Smooth muscle cell (in vitro differentiated cells): ENCODE results near the gene HNRNPA3. TPM values are rescaled to one million over a fixed set of nuclear protein-coding genes. Genes with fewer than 3 reads are reported as not detected.
"Not testable (repeated sequence)": the region's sequence is repeated elsewhere in the genome, so short reads cannot be mapped to it uniquely, and the experiment has no call there.

Experiments
- DNase-seq: peaks from one replicate; lab custom pipeline; 2025; ENCODE audit not compliant: unreplicated experiment; lab: John Stamatoyannopoulos, UW
- H2AFZ ChIP-seq: fragments of 200-600 bp; sonication (generic); 2 replicates; pipeline ENCODE4 v1.6.0; 2016; ENCODE audit warnings: antibody characterized with exemption, low read depth, mild to moderate bottlenecking
- H3F3A ChIP-seq: fragments of 200-600 bp; sonication (generic); 2 replicates; pipeline ENCODE4 v1.6.0; 2017; ENCODE audit warnings: antibody characterized with exemption, low read depth
- H3K27ac ChIP-seq: fragments of 200-600 bp; sonication (generic); 2 replicates; pipeline ENCODE4 v1.5.1; 2016; ENCODE audit warnings: low read depth, mild to moderate bottlenecking
- H3K27me3 ChIP-seq: fragments of 200-600 bp; sonication (generic); 2 replicates; pipeline ENCODE4 v1.6.1; 2016; ENCODE audit warnings: low read depth, mild to moderate bottlenecking
- H3K36me3 ChIP-seq: fragments of 200-600 bp; sonication (generic); 2 replicates; pipeline ENCODE4 v1.5.1; 2016; ENCODE audit warnings: low read depth
- H3K4me1 ChIP-seq: fragments of 200-600 bp; sonication (generic); 2 replicates; pipeline ENCODE4 v1.5.1; 2016; ENCODE audit warnings: low read depth
- H3K4me2 ChIP-seq: fragments of 200-600 bp; sonication (generic); 2 replicates; pipeline ENCODE4 v1.6.0; 2016; ENCODE audit warnings: mild to moderate bottlenecking
- H3K4me3 ChIP-seq: fragments of 200-600 bp; sonication (generic); 2 replicates; pipeline ENCODE4 v1.5.1; 2016; ENCODE audit warnings: mild to moderate bottlenecking
- H3K79me2 ChIP-seq: fragments of 200-600 bp; sonication (generic); 2 replicates; pipeline ENCODE4 v1.6.0; 2016; ENCODE audit warnings: low read depth, mild to moderate bottlenecking
- H3K9ac ChIP-seq: fragments of 200-600 bp; sonication (generic); 2 replicates; pipeline ENCODE4 v1.6.0; 2016; ENCODE audit warnings: low read depth
- H3K9me3 ChIP-seq: fragments of 200-600 bp; sonication (generic); replicated peaks from 2 replicates; pipeline ENCODE4 v1.5.1; 2016; ENCODE audit warnings: low read depth
- H4K20me1 ChIP-seq: fragments of 200-600 bp; sonication (generic); 2 replicates; pipeline ENCODE4 v1.6.0; 2016; ENCODE audit warnings: low read depth
- WGBS: methylation state at CpG from one replicate; pipeline ENCODE4 v1.1.7; 2016; ENCODE audit warnings: low lambda C conversion rate; 5-methylcytosine and 5-hydroxymethylcytosine counted together
- polyA plus RNA-seq: library from polyadenylated mRNA; unstranded; fragments of >200 nt; fragmentation: Nextera tagmentation; extraction: Ambion mirVana; gene quantifications from 2 replicates; pipeline ENCODE4 v1.2.1, GENCODE V29; 2016
- total RNA-seq: library from RNA; depleted of rRNA; stranded (reverse); fragments of >200 nt; gene quantifications from 2 replicates; pipeline ENCODE4 v1.2.3, GENCODE V29; 2014
- TF ChIP-seq, protein P1 (sequence below): fragments of 200-600 bp; sonication (generic); IDR thresholded peaks from 2 replicates; pipeline ENCODE4 v1.5.1; 2017; ENCODE audit warnings: borderline replicate concordance, mild to moderate bottlenecking, antibody characterized with exemption; ENCODE audit not compliant: insufficient read depth, poor library complexity, severe bottlenecking

The HNRNPA3 gene
- total and polyA plus RNA-seq, 2 experiments from 2014 or later = 40.3 to 55.8 TPM

DNA sequence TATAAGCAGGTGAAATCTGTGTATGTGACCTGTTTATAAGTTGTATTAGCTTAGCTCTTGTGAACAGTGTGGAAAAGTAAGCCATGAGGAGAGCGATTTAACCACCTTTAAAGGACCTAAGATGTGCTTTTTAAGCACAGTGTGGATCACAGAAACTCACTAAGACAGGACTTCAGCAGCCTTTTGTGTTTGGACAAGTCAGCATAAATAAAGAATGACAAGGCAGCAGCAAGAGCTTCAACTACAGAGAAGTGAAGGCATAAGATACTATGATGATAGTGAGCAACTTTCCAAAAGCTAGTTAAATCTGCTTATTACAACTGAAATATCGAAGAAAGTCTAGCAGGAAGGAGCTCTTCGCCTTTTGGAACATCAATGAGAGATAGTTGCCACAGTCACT, 8.9 kb downstream of the HNRNPA3 start:
- Histone ChIP-seq H3K4me1 (no peaks in the 10 kb centered on the region), H3K27ac (peak overlapping the region; percentile 57), H3K4me3 (no peak overlapping the region), H4K20me1 (peaks cover 79% of the 10 kb centered on the region), H2AFZ (no peak overlapping the region), H3K79me2 (peaks cover 52% of the 10 kb centered on the region), H3K4me2 (no peak overlapping the region), H3K9ac (no peak overlapping the region), H3K36me3 (peaks cover 39% of the 10 kb centered on the region), H3F3A (peaks cover 50% of the 10 kb centered on the region), H3K9me3 (no peaks in the 10 kb centered on the region), H3K27me3 (no peaks in the 10 kb centered on the region)
- no peak for DNase-seq
- WGBS = 97% methylated on average over 3 of the region's 3 CpGs
- TF ChIP-seq, protein P1, sequence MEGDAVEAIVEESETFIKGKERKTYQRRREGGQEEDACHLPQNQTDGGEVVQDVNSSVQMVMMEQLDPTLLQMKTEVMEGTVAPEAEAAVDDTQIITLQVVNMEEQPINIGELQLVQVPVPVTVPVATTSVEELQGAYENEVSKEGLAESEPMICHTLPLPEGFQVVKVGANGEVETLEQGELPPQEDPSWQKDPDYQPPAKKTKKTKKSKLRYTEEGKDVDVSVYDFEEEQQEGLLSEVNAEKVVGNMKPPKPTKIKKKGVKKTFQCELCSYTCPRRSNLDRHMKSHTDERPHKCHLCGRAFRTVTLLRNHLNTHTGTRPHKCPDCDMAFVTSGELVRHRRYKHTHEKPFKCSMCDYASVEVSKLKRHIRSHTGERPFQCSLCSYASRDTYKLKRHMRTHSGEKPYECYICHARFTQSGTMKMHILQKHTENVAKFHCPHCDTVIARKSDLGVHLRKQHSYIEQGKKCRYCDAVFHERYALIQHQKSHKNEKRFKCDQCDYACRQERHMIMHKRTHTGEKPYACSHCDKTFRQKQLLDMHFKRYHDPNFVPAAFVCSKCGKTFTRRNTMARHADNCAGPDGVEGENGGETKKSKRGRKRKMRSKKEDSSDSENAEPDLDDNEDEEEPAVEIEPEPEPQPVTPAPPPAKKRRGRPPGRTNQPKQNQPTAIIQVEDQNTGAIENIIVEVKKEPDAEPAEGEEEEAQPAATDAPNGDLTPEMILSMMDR = no peak

DNA sequence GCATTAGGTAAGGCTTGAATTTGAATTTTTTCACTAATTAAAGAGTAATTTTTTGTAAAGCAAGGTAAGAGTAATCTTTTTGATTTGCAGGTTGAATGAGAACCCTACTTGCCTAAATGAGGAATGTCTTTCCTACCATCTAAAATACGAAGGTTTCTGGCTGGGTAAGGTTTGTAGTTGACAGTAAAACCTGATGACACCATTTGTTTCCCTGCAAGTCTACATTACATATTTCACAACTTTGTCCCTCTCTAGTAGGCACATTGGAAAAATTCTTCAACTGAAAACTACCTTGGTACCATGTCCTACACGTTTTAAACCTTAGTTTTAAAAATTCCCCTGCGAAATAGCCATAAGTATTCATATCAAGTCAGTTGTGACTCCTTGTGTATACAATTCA, 9.4 kb downstream of the HNRNPA3 start:
- H3K4me3 ChIP-seq = no peak overlapping the region
- peak overlapping the region; percentile 57 for H3K27ac ChIP-seq
- DNase-seq = no peak
- no peaks in the 10 kb centered on the region for H3K27me3 ChIP-seq
- 96% methylated on average over 3 of the region's 3 CpGs for WGBS
- H3K4me1 ChIP-seq = no peaks in the 10 kb centered on the region
- peaks cover 49% of the 10 kb centered on the region for H3F3A ChIP-seq
- no peak overlapping the region for H3K4me2 ChIP-seq
- H3K9me3 ChIP-seq = no peaks in the 10 kb centered on the region
- no peak overlapping the region for H3K9ac ChIP-seq
- peaks cover 35% of the 10 kb centered on the region for H3K36me3 ChIP-seq
- peaks cover 48% of the 10 kb centered on the region for H3K79me2 ChIP-seq
- TF ChIP-seq, protein P1 = no peak
- peaks cover 75% of the 10 kb centered on the region for H4K20me1 ChIP-seq
- no peak overlapping the region for H2AFZ ChIP-seq

DNA sequence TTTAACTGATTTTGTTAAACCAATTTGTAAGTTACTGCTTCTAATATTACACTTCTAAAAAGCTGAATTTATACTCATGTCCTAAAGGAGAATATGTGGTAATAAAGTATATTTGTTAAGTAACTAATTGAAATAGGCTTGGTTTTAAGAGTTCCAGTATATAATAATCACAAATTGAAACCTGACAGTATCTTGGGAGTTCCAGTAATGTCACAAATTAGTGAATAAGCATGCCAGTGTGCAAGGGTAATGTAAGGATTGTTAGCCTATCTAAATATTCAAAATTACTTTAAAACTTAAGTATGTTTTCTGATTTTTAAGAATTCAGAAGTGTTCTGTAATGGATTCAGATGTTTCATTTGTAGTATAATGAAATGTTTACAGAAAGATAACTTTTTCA, 10.8 kb downstream of the HNRNPA3 start:
- not testable (repeated sequence) for H3K9me3 ChIP-seq, H3K4me2 ChIP-seq, H3K4me1 ChIP-seq, H3K4me3 ChIP-seq, H3K27me3 ChIP-seq, H3K9ac ChIP-seq, H2AFZ ChIP-seq, DNase-seq
- Histone ChIP-seq H3K36me3 (peaks cover 23% of the 10 kb centered on the region), H3K27ac (peak overlapping the region; percentile 40), H4K20me1 (peaks cover 60% of the 10 kb centered on the region), H3K79me2 (peaks cover 33% of the 10 kb centered on the region), H3F3A (peaks cover 38% of the 10 kb centered on the region)

DNA sequence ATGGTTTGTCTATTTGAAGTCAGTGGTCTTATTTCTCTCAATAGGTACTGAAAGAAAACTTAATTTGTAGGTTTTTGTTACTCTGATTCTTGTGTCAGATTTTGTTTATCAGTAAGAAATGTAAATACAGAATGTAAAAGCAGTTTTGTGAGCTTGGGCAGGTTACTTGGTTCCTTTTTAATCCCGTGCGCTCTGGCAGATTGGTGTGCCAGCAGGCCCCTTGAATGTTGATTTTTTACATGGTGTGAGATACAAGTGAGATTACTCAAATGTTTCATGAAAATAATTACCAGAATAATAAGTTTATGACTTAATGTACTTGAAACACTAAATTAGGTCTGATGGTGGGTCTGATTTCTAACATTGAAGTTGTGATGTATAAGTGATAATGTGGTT, 13.4 kb downstream of the HNRNPA3 start:
- H3K27ac ChIP-seq = peak overlapping the region; percentile 20
- peaks cover 47% of the 10 kb centered on the region for H3F3A ChIP-seq
- H3K4me3 ChIP-seq = no peak overlapping the region
- H3K27me3 ChIP-seq = no peaks in the 10 kb centered on the region
- 82% methylated on average over 2 of the region's 2 CpGs for WGBS
- H3K4me1 ChIP-seq = no peaks in the 10 kb centered on the region
- H3K79me2 ChIP-seq = peaks cover 22% of the 10 kb centered on the region
- peaks cover 8% of the 10 kb centered on the region for H3K36me3 ChIP-seq
- no peak overlapping the region for H3K9ac ChIP-seq
- DNase-seq = no peak
- peaks cover 44% of the 10 kb centered on the region for H4K20me1 ChIP-seq
- H3K4me2 ChIP-seq = no peak overlapping the region
- H3K9me3 ChIP-seq = no peaks in the 10 kb centered on the region
- TF ChIP-seq, protein P1 = no peak
- no peak overlapping the region for H2AFZ ChIP-seq
